IMR-90 (cell line): Measurements from ENCODE around the gene CD19. TPM values are rescaled to one million over a fixed set of nuclear protein-coding genes. Genes with fewer than 3 reads are reported as not detected.

Source experiments
- ATAC-seq: fragments of 200-7000 bp; cut with Tn5 transposase; 2 replicates; pipeline ENCODE4 v1.9.1; 2020; ENCODE audit warnings: low read depth, mild to moderate bottlenecking, moderate library complexity
- BruUV-seq: library from RNA; stranded (reverse); fragments of 400-500 nt; replicated peaks from 2 replicates; lab custom pipeline; 2021; lab: Mats Ljungman, UMichigan
- CTCF ChIA-PET: fragments of 300-600 bp; formaldehyde crosslinking; extraction: SDS; loops from one replicate; lab custom pipeline; 2021; ENCODE audit warnings: antibody characterized with exemption; lab: Yijun Ruan, JAX
- POLR2A ChIA-PET: fragments of 300-600 bp; sonication (Branson Sonifier 250); formaldehyde crosslinking; loops from one replicate; lab custom pipeline; 2022; ENCODE audit warnings: antibody characterized with exemption; ENCODE audit not compliant: unreplicated experiment; lab: Charles Lee
- DNase-seq: peaks from one replicate; pipeline ENCODE4 v3.0.0; 2013
- H2AFZ ChIP-seq: replicated peaks from 2 replicates; pipeline ENCODE3; 2013; ENCODE audit warnings: low read length, mild to moderate bottlenecking; ENCODE audit not compliant: poor library complexity
- H2AK5ac ChIP-seq: 2 replicates; pipeline ENCODE4 v1.6.1; 2013; ENCODE audit warnings: low read depth, low read length, inconsistent platforms
- H2AK9ac ChIP-seq: replicated peaks from 2 replicates; pipeline ENCODE3; 2013; ENCODE audit warnings: mild to moderate bottlenecking, low read depth, low read length, moderate library complexity; ENCODE audit not compliant: poor library complexity
- H2BK120ac ChIP-seq: 2 replicates; pipeline ENCODE4 v1.6.1; 2013; ENCODE audit warnings: low read depth, low read length, inconsistent platforms
- H2BK15ac ChIP-seq: 3 replicates; pipeline ENCODE4 v1.6.1; 2013; ENCODE audit warnings: low read depth, low read length, inconsistent platforms
- H2BK20ac ChIP-seq: 2 replicates; pipeline ENCODE4 v1.6.1; 2013; ENCODE audit warnings: low read depth, mild to moderate bottlenecking, inconsistent platforms, low read length, moderate library complexity
- H2BK5ac ChIP-seq: 2 replicates; pipeline ENCODE4 v1.6.1; 2013; ENCODE audit warnings: mild to moderate bottlenecking, low read depth, low read length, inconsistent platforms; ENCODE audit not compliant: poor library complexity, severe bottlenecking
- H3K14ac ChIP-seq: replicated peaks from 2 replicates; pipeline ENCODE4 v1.6.1; 2013; ENCODE audit warnings: low read depth, low read length, inconsistent platforms
- H3K18ac ChIP-seq: 2 replicates; pipeline ENCODE4 v1.6.1; 2013; ENCODE audit warnings: low read depth, low read length, control low read depth
- H3K23ac ChIP-seq: 2 replicates; pipeline ENCODE4 v1.6.1; 2013; ENCODE audit warnings: low read depth, low read length, inconsistent platforms
- H3K27ac ChIP-seq: 2 replicates; pipeline ENCODE4 v1.5.1; 2013; ENCODE audit warnings: mild to moderate bottlenecking, control low read depth, low read length; ENCODE audit not compliant: insufficient read depth
- H3K27me3 ChIP-seq: 2 replicates; pipeline ENCODE4 v1.6.1; 2013; ENCODE audit warnings: low read length; ENCODE audit not compliant: control insufficient read depth, insufficient read depth
- H3K36me3 ChIP-seq: 2 replicates; pipeline ENCODE4 v1.6.1; 2013; ENCODE audit warnings: low read length, mixed read lengths; ENCODE audit not compliant: control insufficient read depth, insufficient read depth
- H3K4ac ChIP-seq: 2 replicates; pipeline ENCODE4 v1.6.1; 2013; ENCODE audit warnings: low read depth, low read length, inconsistent platforms
- H3K4me1 ChIP-seq: 2 replicates; pipeline ENCODE4 v1.6.1; 2013; ENCODE audit warnings: low read length, mixed read lengths; ENCODE audit not compliant: control insufficient read depth, insufficient read depth
- H3K4me2 ChIP-seq: 2 replicates; pipeline ENCODE4 v1.6.1; 2013; ENCODE audit warnings: low read depth, mild to moderate bottlenecking, control low read depth, low read length, moderate library complexity
- H3K4me3 ChIP-seq: 2 replicates; pipeline ENCODE4 v1.5.1; 2013; ENCODE audit warnings: low read depth, mild to moderate bottlenecking, control low read depth, low read length, moderate library complexity; ENCODE audit not compliant: insufficient read depth
- H3K56ac ChIP-seq: 2 replicates; pipeline ENCODE4 v1.6.1; 2013; ENCODE audit warnings: low read length, inconsistent platforms; ENCODE audit not compliant: insufficient read depth; ENCODE audit errors: extremely low read depth
- H3K79me1 ChIP-seq, 2 experiments: 2 replicates each; pipeline ENCODE4 v1.6.1; 2013; ENCODE audit warnings: low read length in 2 of 2, inconsistent platforms in 1 of 2, low read depth in 1 of 2
- H3K9ac ChIP-seq: 2 replicates; pipeline ENCODE4 v1.6.1; 2013; ENCODE audit warnings: low read depth, low read length, control low read depth
- H3K9me1 ChIP-seq: 2 replicates; pipeline ENCODE4 v1.6.1; 2013; ENCODE audit warnings: low read length, inconsistent platforms; ENCODE audit not compliant: insufficient read depth
- H3K9me3 ChIP-seq: 2 replicates; pipeline ENCODE4 v1.6.1; 2013; ENCODE audit warnings: low read length; ENCODE audit not compliant: control insufficient read depth, insufficient read depth
- H4K20me1 ChIP-seq: 2 replicates; pipeline ENCODE4 v1.6.1; 2013; ENCODE audit warnings: low read length, inconsistent platforms; ENCODE audit not compliant: insufficient read depth
- H4K5ac ChIP-seq: 2 replicates; pipeline ENCODE4 v1.6.1; 2013; ENCODE audit warnings: mild to moderate bottlenecking, low read depth, low read length, control low read depth
- H4K8ac ChIP-seq, 2 experiments: 2 replicates each; pipeline ENCODE4 v1.6.1; 2013; ENCODE audit warnings: low read depth in 2 of 2, low read length in 2 of 2, control low read depth in 1 of 2, inconsistent platforms in 1 of 2
- H4K91ac ChIP-seq: 2 replicates; pipeline ENCODE4 v1.6.1; 2013; ENCODE audit warnings: low read depth, low read length, inconsistent platforms; ENCODE audit not compliant: insufficient read depth
- ELK1 ChIP-seq: fragments of 150-350 bp; IDR thresholded peaks from 2 replicates; pipeline ENCODE4 v1.6.1; 2016; ENCODE audit warnings: low read depth, mild to moderate bottlenecking, low read length, moderate library complexity, borderline replicate concordance
- MAZ ChIP-seq: IDR thresholded peaks from 2 replicates; pipeline ENCODE4 v1.6.1; 2012; ENCODE audit warnings: low read depth, mild to moderate bottlenecking, low read length, improper control_type of control experiment, moderate library complexity, borderline replicate concordance
- MXI1 ChIP-seq: IDR thresholded peaks from 2 replicates; pipeline ENCODE4 v1.6.1; 2012; ENCODE audit warnings: low read depth, mild to moderate bottlenecking, low read length, moderate library complexity, borderline replicate concordance
- RAD21 ChIP-seq: IDR thresholded peaks from 2 replicates; pipeline ENCODE4 v1.6.1; 2012; ENCODE audit warnings: low read length, improper control_type of control experiment
- RCOR1 ChIP-seq: IDR thresholded peaks from 2 replicates; pipeline ENCODE4 v1.6.1; 2012; ENCODE audit warnings: mild to moderate bottlenecking, low read length, improper control_type of control experiment; ENCODE audit not compliant: insufficient replicate concordance
- SMC3 ChIP-seq: fragments of 150-350 bp; IDR thresholded peaks from 2 replicates; pipeline ENCODE4 v1.6.1; 2016; ENCODE audit warnings: low read depth, mild to moderate bottlenecking, antibody characterized with exemption, low read length, moderate library complexity
- WGBS, 2 experiments: methylation state at CpG; one replicate each; pipeline versions ENCODE4 v1.1.5 to v1.1.7; 2013; ENCODE audit warnings: missing lambda C conversion rate in 2 of 2; ENCODE audit not compliant: insufficient read length in 1 of 2; ENCODE audit errors: extremely low coverage in 2 of 2; 5-methylcytosine and 5-hydroxymethylcytosine counted together
- dilution Hi-C: fragments of 300-500 bp; cut with HindIII; formaldehyde crosslinking; loops from one replicate; pipeline ENCODE4 v1.14.3; 2018; ENCODE audit warnings: low sequenced_read_pairs; ENCODE audit not compliant: unreplicated experiment
- in situ Hi-C: fragments of 300-500 bp; cut with MboI; formaldehyde crosslinking; loops from 3 replicates; pipeline ENCODE4 v1.14.3; 2019; ENCODE audit warnings: low sequenced_read_pairs, inconsistent platforms, mixed read lengths
- intact Hi-C: fragments of 100-400 bp; cut with micrococcal nuclease; formaldehyde crosslinking; loops from 2 replicates; pipeline ENCODE4 v1.10.0; 2022
- polyA plus RNA-seq, 3 experiments: library from polyadenylated mRNA; depleted of rRNA; stranded (reverse); fragments of >200 nt; gene quantifications; 2 replicates each; pipeline ENCODE4 v1.2.3, GENCODE V29; 2012; ENCODE audit warnings: low replicate concordance in 1 of 3
- total RNA-seq: library from RNA; depleted of rRNA; stranded (reverse); fragments of >200 nt; gene quantifications from 2 replicates; pipeline ENCODE4 v1.2.3, GENCODE V29; 2012

Gene CD19
- total and polyA plus RNA-seq, 2 of the 4 experiments (the other 2 are of a cell fraction) = not detected

DNA sequence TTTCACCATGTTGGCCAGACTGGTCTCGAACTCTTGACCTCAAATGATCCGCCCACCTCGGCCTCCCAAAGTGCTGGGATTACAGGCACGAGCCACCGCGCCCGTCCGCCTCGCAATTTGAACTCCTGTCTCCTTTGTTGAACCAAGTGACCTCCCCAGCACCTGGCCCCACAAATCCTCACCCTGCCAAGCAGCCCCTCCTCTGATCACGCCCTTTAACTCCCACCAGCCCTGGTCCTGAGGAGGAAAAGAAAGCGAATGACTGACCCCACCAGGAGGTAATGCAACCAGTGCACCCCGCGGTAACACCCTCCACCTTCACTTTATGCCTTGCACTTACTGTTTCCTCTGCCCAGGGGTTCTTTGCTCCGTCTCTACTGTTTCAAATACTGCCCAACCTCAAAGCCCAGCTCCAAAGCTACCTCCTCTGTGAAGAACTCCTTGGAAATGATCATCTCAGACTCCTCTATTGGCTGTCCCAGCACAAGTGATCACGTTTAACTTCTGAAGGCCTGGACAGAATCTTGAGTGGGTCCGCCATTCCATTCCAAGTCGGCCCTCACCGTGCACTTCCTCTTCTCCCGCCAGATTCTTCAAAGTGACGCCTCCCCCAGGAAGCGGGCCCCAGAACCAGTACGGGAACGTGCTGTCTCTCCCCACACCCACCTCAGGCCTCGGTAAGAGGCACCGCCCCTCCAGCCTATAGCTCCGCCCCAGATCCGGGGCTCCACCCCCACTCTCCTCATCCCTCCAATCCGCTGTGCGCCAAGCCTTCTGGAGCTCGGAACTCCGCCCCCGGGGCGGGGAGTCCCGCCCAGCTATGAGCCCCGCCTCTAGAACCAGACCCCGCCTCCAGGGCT lies 4.4 kb downstream of the CD19 start (continued):
- no peak for TF ChIP-seq MAZ

DNA sequence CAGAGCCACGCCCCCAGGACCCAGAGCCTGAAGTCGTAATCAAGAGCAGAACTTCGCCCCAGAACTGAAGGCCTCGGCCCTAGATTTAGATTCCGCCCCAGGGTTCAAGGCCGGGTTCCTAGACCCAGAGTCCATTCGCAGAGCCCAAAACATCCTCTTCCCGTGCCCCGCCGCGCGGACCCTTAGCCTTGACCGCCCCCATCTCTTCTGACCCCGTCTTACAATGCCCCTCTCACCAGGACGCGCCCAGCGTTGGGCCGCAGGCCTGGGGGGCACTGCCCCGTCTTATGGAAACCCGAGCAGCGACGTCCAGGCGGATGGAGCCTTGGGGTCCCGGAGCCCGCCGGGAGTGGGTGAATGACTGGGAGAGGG lies 5.0 kb downstream of the CD19 start:
- no peak overlapping the region for H3K4ac ChIP-seq
- no peak overlapping the region for H3K23ac ChIP-seq
- H3K18ac ChIP-seq = no peak overlapping the region
- H3K27ac ChIP-seq = no peak overlapping the region
- no peak overlapping the region for H3K9ac ChIP-seq
- H3K27me3 ChIP-seq = peaks cover 7% of the 10 kb centered on the region; the same call in 1 of the 2 replicates
- DNase-seq (no peak), ATAC-seq (no peak)
- no peak overlapping the region for H4K5ac ChIP-seq
- no peaks in the 10 kb centered on the region for H3K9me3 ChIP-seq
- dilution Hi-C loops (no loop called here), in situ Hi-C loops (no loop called here), intact Hi-C loops (no loop called here)
- no peak overlapping the region for H4K91ac ChIP-seq
- H2AFZ ChIP-seq = no peak overlapping the region
- H3K56ac ChIP-seq = no peak overlapping the region
- H4K20me1 ChIP-seq = no peaks in the 10 kb centered on the region
- 45% methylated on average over 4 of the region's 26 CpGs; no CpG with 5 or more reads in 1 of the 2 experiments for WGBS, 2 experiments
- H3K36me3 ChIP-seq = no peaks in the 10 kb centered on the region
- CTCF ChIA-PET = interaction anchor here (1.8 kb wide), 1 partner anchor 8 kb away, joined by 6 read pairs; no protein-coding TSS in a partner anchor
- POLR2A ChIA-PET = no interaction called here
- H2BK15ac ChIP-seq = no peak overlapping the region
- H3K14ac ChIP-seq = no peak overlapping the region
- H3K4me2 ChIP-seq = no peak overlapping the region
- no TSS peak for BruUV-seq
- H3K9me1 ChIP-seq = no peaks in the 10 kb centered on the region
- no peak overlapping the region for H2AK5ac ChIP-seq
- H2BK5ac ChIP-seq = no peak overlapping the region
- TF ChIP-seq SMC3 (no peak), RAD21 (no peak), ELK1 (no peak), MXI1 (no peak), RCOR1 (no peak)
- H2BK120ac ChIP-seq = no peak overlapping the region
- H3K4me1 ChIP-seq = no peaks in the 10 kb centered on the region
- no peak overlapping the region for H2AK9ac ChIP-seq
- H4K8ac ChIP-seq = no peak overlapping the region
- no peaks in the 10 kb centered on the region for H3K79me1 ChIP-seq
- H3K4me3 ChIP-seq = no peak overlapping the region
- no peak overlapping the region for H2BK20ac ChIP-seq
